Stimulated activated CD4-positive, alpha-beta T cell treated with anti-CD3 and anti-CD28 coated beads, Interleukin-1b, Interleukin-23, amount 100 ng/mL, for 1 hour (primary cell): ENCODE data around the gene LRRC75A.
"Not testable (repeated sequence)": the region's sequence is repeated elsewhere in the genome, so short reads cannot be mapped to it uniquely, and the experiment has no call there.

ENCODE experiments used
- DNase-seq, 2 donors: peaks; one replicate each; pipeline ENCODE4 v3.0.0-alpha.2; 2020; ENCODE audit warnings: low read depth in 2 of 2

The LRRC75A gene

DNA sequence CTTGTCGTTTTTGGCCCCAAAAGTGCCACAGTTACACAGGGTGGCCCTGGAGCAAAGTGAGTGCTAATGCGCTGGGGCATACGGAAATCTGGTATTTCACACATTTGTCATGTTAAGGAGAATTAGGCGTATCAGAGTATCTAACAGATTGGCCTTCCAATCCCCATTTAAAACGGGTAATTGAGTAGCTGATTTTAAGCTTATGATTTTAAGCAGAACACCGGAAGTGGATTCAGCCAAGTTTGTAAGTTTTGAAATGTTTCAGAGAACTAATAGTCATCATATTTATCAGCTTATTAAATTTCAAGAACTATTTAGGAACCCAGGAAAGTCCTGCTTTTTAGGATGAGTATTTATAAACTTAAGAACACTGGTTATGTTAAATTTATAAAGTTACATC is 19.5 kb downstream of the LRRC75A start:
- no peak for DNase-seq

DNA sequence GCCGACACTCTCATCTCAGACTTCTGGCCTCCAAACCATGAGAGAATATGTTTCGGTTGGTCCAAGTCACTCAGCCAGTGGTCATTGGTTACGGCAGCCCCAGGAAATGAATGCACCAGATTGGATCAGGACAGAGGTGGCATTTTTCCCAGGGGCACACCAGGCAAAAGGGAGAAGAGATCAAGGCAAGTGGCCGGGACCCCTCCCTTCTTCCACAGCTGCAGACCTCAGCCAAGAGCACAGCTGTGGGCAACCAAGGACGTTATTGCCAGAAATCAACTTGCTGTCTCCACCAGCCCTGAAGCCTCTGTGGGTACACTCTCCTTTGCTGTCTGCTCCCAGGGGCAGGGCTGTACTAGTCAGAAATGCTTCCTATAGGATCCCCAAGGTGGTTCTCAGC is 20.7 kb downstream of the LRRC75A start:
- DNase-seq, result no peak

DNA sequence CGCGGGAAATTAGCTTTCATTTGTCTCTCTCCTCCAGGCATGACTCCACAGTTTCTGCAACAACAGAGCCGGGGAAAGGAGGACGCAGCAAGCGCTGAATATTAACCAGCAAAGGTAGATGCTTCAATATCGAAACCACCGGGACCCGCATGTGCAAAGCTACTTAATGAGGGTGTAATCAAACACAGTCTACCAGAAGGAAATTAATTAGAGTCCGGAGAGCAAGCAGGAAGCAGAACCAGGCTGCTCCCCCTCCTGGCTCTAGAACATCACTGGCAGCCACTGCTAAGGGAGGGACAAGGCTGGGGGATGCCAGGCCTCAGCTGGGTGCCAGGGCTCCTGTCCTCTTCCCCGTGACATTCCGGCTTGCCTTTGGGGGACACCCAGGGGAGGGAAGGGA is 21.7 kb downstream of the LRRC75A start:
- DNase-seq, result no peak

DNA sequence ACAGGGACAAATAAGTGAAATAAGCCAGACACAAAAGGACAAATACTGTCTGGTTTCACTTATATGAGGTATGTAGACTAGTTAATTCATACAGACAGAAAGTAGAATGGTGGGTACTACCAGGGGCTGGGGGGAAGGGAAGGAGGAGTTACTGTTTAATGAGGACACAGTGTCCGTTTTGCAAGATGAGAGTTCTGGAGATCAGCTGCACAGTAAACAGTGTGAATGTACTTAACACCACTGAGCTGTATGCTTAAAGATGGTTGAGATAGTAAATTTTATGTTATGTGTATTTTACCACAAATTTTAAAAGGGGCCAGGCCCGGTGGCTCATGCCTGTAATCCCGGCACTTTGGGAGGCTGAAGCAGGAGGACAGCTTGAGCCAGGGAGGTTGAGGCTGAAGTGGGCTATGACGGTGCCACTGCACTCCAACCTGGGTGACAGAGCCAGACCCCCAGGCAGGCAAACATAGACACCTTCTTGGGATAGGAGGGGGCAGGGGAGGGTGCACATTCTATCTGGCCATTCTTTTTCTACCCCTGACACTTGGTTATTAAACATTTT is 23.5 kb downstream of the LRRC75A start:
- no peak for DNase-seq

DNA sequence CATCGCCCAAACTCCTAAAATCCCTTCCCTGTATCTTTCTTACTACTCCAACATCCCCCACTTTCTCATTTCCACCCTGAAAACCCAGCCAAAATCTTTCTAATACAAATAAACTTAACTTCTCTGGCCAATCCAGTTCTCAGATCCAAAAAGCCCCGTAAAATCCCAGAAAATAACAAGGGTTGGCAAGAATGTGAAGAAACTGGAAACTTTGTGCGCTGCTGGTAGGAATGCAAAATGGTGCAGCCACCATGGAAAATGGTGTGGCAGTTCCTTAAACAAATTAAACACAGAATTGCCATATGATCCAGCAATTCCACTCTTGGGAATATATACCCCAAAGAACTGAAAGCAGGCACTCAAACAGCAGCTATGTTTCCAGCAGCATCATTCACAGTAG is 24.1 kb downstream of the LRRC75A start:
- DNase-seq, result no peak

DNA sequence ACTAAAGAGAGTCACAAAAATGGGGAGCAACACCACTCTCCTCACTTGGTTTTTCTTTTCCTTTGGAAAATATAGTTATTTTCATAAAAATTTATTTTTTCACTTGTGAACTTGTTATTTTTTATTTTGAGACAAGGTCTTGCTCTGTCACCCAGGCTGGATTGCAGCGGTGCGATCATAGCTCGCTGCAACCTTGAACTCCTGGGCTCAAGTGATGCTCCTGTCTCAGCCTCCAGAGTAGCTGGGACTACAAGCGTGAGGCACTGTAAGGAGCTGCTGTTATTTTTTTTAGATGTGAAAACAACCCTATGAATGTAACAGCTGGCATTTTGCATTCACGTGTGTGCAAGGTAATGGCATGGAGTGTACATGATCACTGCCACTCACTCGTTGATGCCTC is 24.9 kb downstream of the LRRC75A start:
- no peak for DNase-seq

DNA sequence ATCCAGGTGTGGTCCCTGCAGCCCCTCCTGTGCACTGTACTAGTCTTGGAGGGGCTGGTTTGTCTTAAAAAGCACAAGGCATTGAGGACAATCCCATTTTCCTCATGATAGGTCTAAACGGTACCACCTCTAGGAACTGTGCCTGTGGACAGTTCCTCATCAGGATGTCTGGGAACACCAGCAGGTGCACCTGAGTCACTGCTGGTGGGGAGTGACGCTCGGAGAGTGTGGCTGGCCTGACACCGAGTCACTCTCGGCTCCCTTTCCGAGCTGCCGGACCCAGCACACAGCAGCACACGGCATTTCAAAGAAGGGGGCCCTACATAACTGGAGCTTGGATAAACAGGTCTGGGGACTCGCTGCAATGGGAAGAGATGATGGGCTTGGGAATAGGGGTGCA is 25.6 kb downstream of the LRRC75A start:
- DNase-seq, result no peak

DNA sequence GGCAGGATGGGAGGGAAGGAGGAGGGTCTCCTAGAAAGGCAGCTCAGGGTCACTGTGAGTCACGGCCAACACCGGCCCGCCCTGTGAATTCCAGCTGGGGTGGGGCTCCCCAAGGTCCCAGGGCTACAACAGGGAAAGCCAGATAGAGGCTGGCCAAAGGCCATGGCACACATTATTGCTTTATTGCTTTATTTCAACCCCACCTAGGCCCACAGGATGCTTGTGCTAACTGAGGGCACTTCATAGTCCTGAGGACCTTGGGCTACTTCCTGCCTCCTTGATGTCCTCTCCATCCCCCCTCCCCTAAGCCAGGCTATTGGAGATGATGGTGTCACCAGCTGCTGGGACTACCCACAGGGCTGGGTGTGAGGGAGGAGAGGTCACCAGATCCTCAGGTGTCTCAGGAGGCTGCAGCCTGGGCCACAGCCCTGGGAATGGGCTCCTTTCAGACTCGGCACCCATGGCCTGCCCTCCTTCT is 26.1 kb downstream of the LRRC75A start:
- DNase-seq, result no peak

DNA sequence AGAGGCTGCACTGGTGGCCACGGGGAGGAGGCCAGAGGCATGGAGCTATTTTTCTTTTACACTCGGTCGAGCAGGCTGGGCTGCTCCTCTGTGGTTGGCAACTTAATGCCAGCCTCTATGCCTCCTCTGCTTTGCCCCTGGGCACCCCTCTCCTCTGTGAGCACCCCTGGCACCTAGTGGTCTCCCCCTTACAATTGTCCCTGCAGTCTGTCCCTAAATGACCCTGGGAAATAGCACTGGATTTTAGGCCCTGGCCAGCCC is 27.0 kb downstream of the LRRC75A start:
- DNase-seq, result no peak

DNA sequence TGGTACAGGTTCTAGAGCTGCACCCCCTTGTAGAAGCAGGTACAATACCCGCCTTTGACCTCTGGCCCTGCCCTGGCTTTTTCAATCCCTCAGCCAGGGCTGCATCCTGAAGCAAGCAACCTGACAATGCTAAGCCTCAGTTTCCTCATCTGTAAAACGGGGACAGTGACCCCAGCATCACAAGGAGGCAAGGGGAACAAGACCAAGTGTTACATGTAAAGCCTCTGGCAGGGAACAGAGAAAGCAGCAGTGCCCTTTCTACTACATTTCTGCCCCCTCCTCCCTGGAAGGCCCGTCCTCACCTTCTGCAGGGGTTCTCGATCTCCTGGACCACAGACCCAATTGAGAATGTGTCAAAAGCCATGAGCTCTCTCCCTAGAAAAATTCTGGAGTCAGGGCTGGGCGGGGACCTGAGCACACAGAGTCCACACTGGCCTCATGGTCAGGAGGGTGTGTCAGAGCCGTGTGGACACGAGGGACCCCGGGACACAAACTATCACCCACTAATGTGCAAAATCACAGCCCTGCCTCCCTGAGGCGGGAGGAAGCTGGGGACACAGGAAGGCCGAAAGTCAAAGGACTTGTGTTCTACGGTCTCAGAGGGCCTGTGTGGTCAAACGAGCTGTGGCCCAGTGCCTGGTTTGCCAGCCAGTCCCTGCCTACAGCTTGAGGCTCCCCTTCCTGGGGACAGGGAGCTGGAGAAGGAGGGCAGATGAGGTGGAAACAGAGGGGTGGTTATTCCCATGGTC is 27.5 kb downstream of the LRRC75A start:
- DNase-seq, result no peak

DNA sequence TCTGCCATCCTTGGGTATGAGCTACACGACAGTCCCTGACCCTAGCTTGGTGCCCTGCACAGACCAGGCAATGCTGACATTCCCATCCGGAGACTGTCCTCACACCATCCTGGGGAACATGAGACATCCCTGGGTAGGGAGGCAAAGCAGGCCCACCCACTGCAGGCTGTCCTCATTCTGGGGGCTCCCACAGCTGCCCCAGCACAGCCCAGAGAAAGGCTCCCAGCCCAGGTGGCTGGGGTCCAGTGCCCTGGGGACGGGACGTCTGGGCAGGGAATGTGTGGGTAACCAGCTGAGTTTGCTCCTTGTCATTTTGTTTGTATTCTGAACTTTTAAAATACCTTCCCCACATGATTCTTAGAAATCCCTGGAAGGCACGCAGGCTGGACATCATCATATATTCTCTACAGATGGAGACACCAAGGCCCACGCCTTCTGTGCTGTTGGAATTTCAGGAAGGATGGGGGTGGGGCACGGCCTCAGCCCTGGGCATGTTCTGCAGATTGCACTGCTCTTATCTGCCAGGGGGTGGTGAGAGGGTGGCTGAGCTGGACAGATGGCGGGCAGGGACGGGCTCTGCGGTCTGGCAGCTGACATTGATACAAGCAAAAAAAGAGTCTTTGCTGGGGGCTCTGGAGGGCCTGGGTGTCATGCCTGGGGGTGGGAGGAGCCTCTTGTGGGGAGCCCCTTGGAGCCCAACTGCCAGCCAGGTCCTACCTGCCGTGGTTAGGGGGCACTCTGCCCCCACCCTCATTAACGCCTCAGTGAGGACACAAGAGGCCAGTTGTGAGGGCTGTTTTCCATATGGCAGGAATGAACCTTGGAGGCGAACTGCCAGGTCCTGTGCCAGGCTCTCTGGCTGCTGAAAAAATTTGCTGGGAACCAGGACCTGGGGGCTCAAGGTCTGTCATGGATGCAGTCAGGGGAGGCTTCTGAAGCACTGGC is 28.4 kb downstream of the LRRC75A start:
- DNase-seq, result no peak

DNA sequence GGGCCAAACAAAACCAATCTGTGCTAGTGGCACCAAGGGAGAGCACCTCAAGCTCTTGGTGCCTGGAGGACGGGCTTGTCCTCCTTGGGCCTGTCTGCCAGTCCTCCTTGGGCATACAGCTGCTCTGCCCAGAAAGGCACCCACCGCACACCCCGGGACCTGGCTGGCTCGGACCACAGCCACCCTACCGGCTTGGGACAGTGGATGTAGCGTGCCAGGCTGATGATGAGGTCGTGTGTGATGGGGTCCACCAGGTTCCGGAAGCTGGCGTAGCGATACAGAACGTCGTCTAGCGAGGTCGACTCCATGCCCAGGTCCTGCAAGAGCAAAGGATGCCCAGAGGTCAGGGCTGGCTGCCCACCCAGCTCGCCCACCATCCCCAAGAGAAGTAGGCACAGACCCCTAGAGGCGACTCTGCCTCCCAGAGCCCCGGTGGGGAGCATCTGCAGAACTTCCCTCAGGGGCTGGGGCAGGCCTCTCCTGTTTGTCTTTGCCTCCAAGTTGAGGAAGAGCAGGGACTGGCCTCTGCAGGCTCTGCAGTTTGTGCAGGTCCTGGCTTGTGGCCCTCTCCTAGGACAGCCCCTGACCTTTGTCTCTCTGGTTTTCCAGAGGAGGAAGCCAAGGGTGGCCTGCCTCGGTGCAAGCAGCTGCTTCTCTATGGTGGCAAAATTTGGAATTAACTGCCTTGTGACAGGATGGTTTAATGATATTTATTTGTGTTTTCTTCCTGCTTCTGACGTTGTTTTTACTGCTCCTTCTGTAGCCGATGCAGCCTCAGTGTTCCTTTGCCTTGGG is 29.7 kb downstream of the LRRC75A start:
- no peak for DNase-seq

DNA sequence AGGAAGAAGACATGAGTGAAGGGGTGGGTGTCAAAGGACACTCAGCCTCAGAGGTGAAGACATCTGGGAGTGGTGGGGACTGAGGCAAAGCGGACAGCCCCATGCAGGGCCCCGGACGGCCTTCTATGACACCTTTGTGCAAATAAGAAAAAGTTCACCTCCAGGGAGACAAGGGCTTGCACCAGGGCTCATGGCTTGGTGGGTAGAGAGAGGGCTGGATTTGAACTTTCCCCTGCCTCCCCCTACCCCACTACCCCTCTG is 30.5 kb downstream of the LRRC75A start:
- no peak for DNase-seq

DNA sequence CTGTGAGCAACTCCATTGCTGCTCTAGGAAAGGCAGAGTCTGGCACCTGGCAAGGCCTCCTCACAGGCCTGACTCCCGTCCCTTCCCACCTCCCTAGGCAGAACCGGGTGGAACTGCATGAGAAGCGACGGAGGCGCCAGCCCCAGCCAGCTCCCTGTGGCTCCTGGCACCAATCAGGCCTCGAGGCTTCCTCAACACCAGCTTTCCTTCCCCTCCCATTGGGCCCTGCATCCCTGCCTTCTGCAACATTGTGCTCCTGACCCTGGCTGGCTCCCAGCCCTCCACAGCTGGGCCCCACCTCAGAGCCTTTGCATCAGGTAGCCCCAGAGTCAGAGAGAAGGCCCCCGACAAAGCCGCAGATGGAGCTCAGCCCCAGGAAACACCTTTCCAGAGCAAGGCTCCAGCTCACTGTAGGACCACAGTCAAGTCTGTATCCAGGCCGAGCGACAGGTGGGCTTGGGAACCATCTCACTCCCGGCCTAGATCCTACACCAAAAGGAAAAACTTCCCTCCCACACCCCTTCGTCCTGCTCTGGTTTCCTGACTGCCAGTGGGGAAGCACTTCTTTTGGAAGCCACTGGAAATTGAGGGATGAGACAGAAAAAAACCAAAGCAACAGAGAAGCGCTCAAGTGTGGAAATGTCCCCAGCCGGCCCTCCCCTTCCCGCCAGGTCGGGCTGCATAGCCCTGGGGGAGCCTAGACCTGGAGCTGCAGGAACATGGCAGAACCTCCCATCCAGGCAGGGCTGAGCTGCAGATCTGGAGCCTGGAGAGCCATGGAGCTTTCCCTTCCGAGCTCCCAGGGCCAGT is 31.0 kb downstream of the LRRC75A start:
- no peak for DNase-seq

DNA sequence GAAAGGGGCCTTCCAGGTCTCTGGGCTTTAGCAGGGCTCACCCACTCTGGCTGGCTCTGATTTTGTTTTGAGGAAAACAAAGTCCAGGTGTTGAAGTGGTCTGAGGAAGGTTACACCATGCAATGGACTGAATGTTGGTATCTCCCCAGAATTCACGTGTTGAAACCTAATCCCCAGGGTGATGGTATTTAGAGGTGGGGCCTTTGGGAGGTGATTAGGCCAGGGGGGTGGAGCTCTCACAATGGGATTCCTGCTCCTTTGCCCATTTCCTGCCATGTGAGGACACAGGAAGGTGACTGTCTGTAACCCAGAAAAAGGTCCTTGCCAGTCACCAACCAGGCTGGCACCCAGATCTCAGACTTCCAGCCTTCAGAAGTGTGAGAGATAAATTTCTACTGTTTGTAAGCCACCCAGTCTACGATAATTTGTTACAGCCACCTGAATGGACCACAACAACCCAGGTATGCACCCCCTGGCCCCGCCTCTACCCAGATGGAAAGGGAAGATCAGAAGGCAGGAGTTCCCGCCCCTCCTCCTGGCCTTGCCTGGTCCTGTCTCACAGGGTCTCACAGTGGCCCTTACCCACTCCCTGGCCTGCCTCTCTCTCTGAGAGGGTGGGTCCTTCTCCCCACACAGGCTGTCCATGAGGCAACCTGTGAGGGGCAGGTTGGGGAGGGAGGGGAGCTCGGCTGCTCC is 32.0 kb downstream of the LRRC75A start:
- no peak for DNase-seq

DNA sequence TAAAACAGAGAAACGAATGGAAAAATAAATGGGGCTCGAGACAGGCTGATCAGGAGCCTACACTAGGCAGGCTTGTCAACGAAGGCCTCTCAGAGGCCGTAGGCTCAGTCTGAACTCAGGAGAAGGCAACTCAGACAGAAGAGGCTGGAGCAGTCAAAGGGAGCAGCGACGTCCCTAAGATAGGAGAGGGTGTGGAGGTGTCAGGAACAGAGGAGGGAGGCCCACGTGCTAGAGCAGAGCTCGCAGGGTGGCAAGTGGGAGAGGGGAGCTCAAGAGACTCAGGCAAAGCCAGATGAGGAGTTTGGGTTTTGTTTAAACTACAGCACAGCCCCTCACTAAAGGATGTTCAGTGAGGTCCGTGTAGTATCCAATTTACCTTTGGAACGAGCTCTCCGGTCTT is 32.7 kb downstream of the LRRC75A start:
- no peak for DNase-seq

DNA sequence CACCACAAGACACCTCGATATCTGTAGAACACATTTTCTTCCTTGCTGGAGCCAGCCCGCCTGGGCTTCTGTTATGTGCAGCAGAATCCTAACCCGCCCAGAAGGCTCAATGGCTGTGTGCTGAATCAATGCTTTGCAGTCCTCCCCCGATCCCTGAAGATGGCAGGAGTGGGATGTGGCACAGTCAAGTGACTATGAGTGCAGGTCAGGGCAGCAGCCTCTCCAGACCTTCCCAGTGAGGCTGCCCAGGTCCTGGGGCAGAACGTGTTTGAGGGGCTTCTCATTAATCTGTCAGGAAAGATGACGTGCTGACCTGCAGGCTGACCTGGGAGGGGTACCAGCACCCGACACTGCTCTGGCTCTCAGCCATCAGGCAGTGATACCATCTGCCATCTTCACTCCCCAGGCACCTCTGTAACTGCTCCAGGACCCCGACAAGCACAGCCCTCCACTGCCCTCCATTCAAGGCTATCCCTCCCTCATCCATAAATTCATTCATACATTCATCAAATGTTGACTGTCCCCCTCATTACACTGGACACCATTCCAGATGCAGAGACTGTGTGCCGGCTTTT is 35.2 kb downstream of the LRRC75A start:
- no peak for DNase-seq

DNA sequence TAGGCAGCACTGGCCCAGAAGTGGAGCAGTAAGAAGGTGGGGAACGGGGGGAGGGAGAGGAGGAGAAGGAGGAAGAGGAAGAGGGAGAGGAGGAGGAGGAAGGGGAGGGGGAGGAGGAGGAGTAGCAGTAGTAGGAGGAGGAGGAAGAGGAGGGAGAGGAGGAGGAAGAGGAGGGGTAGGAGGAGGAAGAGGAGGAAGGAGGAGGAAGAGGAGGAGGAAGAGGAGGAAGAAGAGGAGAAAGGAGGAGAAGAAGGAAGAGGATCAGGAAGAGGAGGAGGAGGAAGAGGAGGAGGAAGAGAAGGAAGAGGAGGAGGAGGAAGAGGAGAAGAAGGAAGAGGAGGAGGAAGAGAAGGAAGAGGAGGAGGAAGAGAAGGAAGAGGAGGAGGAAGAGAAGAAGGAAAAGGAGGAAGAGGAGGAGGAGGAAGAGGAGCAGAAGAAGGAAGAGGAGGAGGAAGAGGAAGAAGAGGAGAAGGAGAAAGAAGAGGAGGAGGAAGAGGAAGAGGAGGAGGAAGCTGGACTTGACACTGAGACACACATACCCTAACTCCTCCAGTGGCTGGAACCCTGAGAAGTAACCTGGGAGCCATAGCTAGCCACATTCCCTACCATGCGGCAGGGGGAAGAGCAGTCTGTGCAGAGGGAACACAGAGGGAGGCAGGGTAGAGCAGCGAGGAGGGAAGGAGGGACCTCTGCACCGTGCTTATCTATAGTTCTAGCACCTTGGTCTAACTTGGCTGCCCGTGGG is 35.8 kb downstream of the LRRC75A start:
- no peak for DNase-seq

DNA sequence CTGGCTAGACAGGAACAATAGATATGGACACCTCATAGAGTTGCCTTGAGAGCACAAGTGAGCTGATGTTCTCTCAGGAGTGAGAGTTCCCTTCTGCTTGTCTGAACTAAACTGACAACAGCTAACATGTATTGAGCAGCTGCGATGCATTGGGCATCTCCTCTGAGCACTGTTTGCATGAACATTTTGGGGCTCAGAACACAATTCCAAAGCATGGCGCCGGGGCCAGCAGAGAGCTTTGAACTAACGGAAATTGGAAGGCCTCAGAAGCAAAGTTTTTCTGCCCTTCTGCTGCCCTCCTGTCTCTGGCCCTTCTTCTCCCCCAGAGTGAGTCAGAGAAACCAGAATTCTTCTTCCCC is 38.5 kb downstream of the LRRC75A start:
- DNase-seq, result no peak

DNA sequence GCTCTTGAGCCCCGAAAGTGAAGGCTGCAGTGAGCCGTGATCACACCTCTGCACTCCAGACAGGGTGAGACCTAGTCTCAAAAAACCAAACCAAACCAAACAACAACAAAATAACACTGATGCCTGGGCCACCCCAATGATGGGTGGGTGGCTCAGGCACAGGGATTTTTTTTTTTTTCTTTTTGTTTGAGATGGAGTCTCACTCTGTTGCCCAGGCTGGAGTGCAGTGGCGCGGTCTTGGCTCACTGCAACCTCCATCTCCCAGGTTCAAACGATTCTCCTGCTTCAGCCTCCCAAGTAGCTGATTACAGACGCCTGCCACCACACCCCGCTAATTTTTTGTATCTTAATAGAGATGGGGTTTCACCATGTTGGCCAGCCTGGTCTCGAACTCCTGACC is 39.7 kb downstream of the LRRC75A start:
- DNase-seq, result not testable (repeated sequence)
